Measurements from ENCODE around the gene SPTLC1. TPM values are rescaled to one million over a fixed set of nuclear protein-coding genes. Genes with fewer than 3 reads are reported as not detected.

The SPTLC1 gene
- total and polyA plus RNA-seq, 2 experiments from 2014 or later: 54.8 to 100 TPM

DNA sequence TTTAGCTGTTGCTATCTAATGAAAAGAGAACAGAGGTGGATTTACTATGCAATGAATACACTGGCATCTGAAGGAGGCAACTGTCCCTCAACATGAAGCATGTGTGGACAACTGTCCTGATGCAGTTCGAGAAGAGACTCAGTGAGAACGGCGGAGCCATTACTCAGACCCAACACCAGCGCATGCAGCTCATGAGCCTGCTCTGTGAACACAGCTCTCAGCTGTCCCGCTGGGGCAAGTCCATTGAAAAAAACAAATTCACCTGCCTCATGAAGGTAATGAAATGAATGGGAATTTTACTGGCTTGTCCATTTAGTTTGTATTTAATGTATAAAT lies 78.8 kb downstream of the SPTLC1 start:
- peaks cover 8% of the 10 kb centered on the region for H3K27me3 Mint-ChIP-seq (ENCODE audit: insufficient read depth, low read depth, poor library complexity)
- H3K9me2 ChIP-seq (ENCODE audit: insufficient read depth): no peaks in the 10 kb centered on the region
- H3K36me3 ChIP-seq (ENCODE audit: insufficient read depth): peaks cover 33% of the 10 kb centered on the region
- ATAC-seq (no peak), DNase-seq (ENCODE audit: low spot score) (no peak)
- no peaks in the 10 kb centered on the region for H3K9me3 Mint-ChIP-seq
- no peak overlapping the region for H3K27ac Mint-ChIP-seq
- H3K4me3 Mint-ChIP-seq: no peak overlapping the region
- H3K4me1 ChIP-seq (ENCODE audit: insufficient read depth): no peaks in the 10 kb centered on the region
- H2AFZ ChIP-seq: no peak overlapping the region
- H3K4me1 Mint-ChIP-seq: no peaks in the 10 kb centered on the region
- H4K20me1 ChIP-seq (replicated peaks; ENCODE audit: insufficient read depth): no peaks in the 10 kb centered on the region
- H3K4me2 ChIP-seq: no peak overlapping the region
- H3K36me3 Mint-ChIP-seq (ENCODE audit: low read depth): peaks cover 68% of the 10 kb centered on the region
- H3F3A ChIP-seq (replicated peaks; ENCODE audit: low read depth): no peaks in the 10 kb centered on the region
- peak overlapping the region; percentile 6; the same call in 1 of the 2 replicates for H3K27ac ChIP-seq (ENCODE audit: low read depth)
- TF ChIP-seq JUNB (IDR thresholded peaks at IDR 0.05; ENCODE audit: unreplicated experiment) (no peak), CREB1 (CRISPR knock-in tag; IDR thresholded peaks at IDR 0.05; ENCODE audit: low read depth) (no peak), STAT1 (IDR thresholded peaks at IDR 0.05; ENCODE audit: unreplicated experiment) (no peak), NANOG (IDR thresholded peaks at IDR 0.05; ENCODE audit: borderline replicate concordance) (no peak), POLR2AphosphoS5 (IDR thresholded peaks at IDR 0.05; ENCODE audit: low read depth) (no peak), REST (IDR thresholded peaks at IDR 0.05; ENCODE audit: unreplicated experiment) (no peak), ETS1 (IDR thresholded peaks at IDR 0.05) (no peak), ZNF114 (CRISPR knock-in tag; IDR thresholded peaks at IDR 0.05) (no peak), EZH2 (IDR thresholded peaks at IDR 0.05; ENCODE audit: low read depth, unreplicated experiment) (no peak), ZNF331 (CRISPR knock-in tag; IDR thresholded peaks at IDR 0.05; ENCODE audit: low read depth) (no peak), EZH2phosphoT487 (IDR thresholded peaks at IDR 0.05; ENCODE audit: unreplicated experiment) (no peak)
- TF ChIP-seq, protein P1, sequence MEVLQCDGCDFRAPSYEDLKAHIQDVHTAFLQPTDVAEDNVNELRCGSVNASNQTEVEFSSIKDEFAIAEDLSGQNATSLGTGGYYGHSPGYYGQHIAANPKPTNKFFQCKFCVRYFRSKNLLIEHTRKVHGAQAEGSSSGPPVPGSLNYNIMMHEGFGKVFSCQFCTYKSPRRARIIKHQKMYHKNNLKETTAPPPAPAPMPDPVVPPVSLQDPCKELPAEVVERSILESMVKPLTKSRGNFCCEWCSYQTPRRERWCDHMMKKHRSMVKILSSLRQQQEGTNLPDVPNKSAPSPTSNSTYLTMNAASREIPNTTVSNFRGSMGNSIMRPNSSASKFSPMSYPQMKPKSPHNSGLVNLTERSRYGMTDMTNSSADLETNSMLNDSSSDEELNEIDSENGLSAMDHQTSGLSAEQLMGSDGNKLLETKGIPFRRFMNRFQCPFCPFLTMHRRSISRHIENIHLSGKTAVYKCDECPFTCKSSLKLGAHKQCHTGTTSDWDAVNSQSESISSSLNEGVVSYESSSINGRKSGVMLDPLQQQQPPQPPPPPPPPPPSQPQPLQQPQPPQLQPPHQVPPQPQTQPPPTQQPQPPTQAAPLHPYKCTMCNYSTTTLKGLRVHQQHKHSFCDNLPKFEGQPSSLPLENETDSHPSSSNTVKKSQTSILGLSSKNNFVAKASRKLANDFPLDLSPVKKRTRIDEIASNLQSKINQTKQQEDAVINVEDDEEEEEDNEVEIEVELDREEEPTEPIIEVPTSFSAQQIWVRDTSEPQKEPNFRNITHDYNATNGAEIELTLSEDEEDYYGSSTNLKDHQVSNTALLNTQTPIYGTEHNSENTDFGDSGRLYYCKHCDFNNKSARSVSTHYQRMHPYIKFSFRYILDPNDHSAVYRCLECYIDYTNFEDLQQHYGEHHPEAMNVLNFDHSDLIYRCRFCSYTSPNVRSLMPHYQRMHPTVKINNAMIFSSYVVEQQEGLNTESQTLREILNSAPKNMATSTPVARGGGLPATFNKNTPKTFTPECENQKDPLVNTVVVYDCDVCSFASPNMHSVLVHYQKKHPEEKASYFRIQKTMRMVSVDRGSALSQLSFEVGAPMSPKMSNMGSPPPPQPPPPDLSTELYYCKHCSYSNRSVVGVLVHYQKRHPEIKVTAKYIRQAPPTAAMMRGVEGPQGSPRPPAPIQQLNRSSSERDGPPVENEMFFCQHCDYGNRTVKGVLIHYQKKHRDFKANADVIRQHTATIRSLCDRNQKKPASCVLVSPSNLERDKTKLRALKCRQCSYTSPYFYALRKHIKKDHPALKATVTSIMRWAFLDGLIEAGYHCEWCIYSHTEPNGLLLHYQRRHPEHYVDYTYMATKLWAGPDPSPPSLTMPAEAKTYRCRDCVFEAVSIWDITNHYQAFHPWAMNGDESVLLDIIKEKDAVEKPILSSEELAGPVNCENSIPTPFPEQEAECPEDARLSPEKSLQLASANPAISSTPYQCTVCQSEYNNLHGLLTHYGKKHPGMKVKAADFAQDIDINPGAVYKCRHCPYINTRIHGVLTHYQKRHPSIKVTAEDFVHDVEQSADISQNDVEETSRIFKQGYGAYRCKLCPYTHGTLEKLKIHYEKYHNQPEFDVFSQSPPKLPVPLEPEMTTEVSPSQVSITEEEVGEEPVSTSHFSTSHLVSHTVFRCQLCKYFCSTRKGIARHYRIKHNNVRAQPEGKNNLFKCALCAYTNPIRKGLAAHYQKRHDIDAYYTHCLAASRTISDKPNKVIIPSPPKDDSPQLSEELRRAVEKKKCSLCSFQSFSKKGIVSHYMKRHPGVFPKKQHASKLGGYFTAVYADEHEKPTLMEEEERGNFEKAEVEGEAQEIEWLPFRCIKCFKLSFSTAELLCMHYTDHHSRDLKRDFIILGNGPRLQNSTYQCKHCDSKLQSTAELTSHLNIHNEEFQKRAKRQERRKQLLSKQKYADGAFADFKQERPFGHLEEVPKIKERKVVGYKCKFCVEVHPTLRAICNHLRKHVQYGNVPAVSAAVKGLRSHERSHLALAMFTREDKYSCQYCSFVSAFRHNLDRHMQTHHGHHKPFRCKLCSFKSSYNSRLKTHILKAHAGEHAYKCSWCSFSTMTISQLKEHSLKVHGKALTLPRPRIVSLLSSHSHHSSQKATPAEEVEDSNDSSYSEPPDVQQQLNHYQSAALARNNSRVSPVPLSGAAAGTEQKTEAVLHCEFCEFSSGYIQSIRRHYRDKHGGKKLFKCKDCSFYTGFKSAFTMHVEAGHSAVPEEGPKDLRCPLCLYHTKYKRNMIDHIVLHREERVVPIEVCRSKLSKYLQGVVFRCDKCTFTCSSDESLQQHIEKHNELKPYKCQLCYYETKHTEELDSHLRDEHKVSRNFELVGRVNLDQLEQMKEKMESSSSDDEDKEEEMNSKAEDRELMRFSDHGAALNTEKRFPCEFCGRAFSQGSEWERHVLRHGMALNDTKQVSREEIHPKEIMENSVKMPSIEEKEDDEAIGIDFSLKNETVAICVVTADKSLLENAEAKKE (CRISPR knock-in tag; IDR thresholded peaks at IDR 0.05): no peak
- TF ChIP-seq, protein P2, sequence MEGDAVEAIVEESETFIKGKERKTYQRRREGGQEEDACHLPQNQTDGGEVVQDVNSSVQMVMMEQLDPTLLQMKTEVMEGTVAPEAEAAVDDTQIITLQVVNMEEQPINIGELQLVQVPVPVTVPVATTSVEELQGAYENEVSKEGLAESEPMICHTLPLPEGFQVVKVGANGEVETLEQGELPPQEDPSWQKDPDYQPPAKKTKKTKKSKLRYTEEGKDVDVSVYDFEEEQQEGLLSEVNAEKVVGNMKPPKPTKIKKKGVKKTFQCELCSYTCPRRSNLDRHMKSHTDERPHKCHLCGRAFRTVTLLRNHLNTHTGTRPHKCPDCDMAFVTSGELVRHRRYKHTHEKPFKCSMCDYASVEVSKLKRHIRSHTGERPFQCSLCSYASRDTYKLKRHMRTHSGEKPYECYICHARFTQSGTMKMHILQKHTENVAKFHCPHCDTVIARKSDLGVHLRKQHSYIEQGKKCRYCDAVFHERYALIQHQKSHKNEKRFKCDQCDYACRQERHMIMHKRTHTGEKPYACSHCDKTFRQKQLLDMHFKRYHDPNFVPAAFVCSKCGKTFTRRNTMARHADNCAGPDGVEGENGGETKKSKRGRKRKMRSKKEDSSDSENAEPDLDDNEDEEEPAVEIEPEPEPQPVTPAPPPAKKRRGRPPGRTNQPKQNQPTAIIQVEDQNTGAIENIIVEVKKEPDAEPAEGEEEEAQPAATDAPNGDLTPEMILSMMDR (conservative IDR thresholded peaks at IDR 0.05; ENCODE audit: low read depth in 2 of 2): no peak
- H3K79me2 ChIP-seq (replicated peaks; ENCODE audit: insufficient read depth): no peaks in the 10 kb centered on the region
- H3K4me3 ChIP-seq: no peak overlapping the region
- no peaks in the 10 kb centered on the region for H3K27me3 ChIP-seq (ENCODE audit: insufficient read depth)
